BJ (cell line): Measurements from ENCODE around the gene RGS9. TPM values are rescaled to one million over a fixed set of nuclear protein-coding genes. Genes with fewer than 3 reads are reported as not detected.
"Not testable (repeated sequence)": the region's sequence is repeated elsewhere in the genome, so short reads cannot be mapped to it uniquely, and the experiment has no call there.

ENCODE experiments used
- CTCF ChIA-PET: fragments of 350-600 bp; formaldehyde crosslinking; extraction: SDS; loops from one replicate; lab custom pipeline; 2021; ENCODE audit warnings: antibody characterized with exemption, inconsistent platforms; lab: Yijun Ruan, JAX
- POLR2A ChIA-PET: fragments of 300-600 bp; sonication (Branson Sonifier 250); formaldehyde crosslinking; extraction: SDS; loops from one replicate; lab custom pipeline; 2021; ENCODE audit warnings: antibody characterized with exemption; lab: Charles Lee
- DNase-seq: peaks from one replicate; pipeline ENCODE4 v3.0.0-alpha.2; 2011; ENCODE audit warnings: low read depth
- H3K27me3 ChIP-seq: 2 replicates; pipeline ENCODE4 v1.6.0; 2011; ENCODE audit warnings: low read length; ENCODE audit not compliant: control insufficient read depth, insufficient read depth
- H3K36me3 ChIP-seq: 2 replicates; pipeline ENCODE4 v1.5.1; 2011; ENCODE audit warnings: low read length; ENCODE audit not compliant: control insufficient read depth, insufficient read depth
- H3K4me3 ChIP-seq: 2 replicates; pipeline ENCODE4 v1.5.1; 2011; ENCODE audit warnings: low read depth, mild to moderate bottlenecking, control low read depth, low read length
- CTCF ChIP-seq: IDR thresholded peaks from 2 replicates; pipeline ENCODE4 v1.5.1; 2011; ENCODE audit warnings: low read depth, mild to moderate bottlenecking, control low read depth, inconsistent platforms, low read length, moderate library complexity; ENCODE audit not compliant: insufficient read depth
- polyA plus RNA-seq: library from polyadenylated mRNA; depleted of rRNA; stranded (reverse); fragments of >200 nt; gene quantifications from 2 replicates; pipeline ENCODE4 v1.2.3, GENCODE V29; 2011

Gene RGS9
- polyA plus RNA-seq, 1 experiment: 1.6 TPM

- POLR2A ChIA-PET: no interaction called here
- CTCF ChIA-PET: interaction anchor here (1.2 kb wide), 1 partner anchor 9 kb away, joined by 7 read pairs; no protein-coding TSS in a partner anchor
- Histone ChIP-seq H3K36me3 (no peaks in the 10 kb centered on the region), H3K27me3 (no peaks in the 10 kb centered on the region), H3K4me3 (no peak overlapping the region)
- no peak for TF ChIP-seq CTCF
- DNase-seq: no peak
Measured at GRCh38 chr17:65109990-65110680, 27.0 kb upstream of the RGS9 start.

- TF ChIP-seq CTCF: no peak
- no peak for DNase-seq
- Histone ChIP-seq H3K36me3 (no peaks in the 10 kb centered on the region), H3K27me3 (peaks cover 3% of the 10 kb centered on the region), H3K4me3 (no peak overlapping the region)
- ChIA-PET POLR2A (no interaction called here), CTCF (interaction anchor here (1.1 kb wide), 1 partner anchor 15 kb away, joined by 3 read pairs; no protein-coding TSS in a partner anchor)
Measured at GRCh38 chr17:65115839-65116238, 21.3 kb upstream of the RGS9 start.

- H3K36me3 ChIP-seq, POLR2A ChIA-PET, DNase-seq, H3K4me3 ChIP-seq, H3K27me3 ChIP-seq: not testable (repeated sequence)
- CTCF ChIA-PET: interaction anchor here (1.1 kb wide), 1 partner anchor 16 kb away, joined by 3 read pairs; no protein-coding TSS in a partner anchor
Measured at GRCh38 chr17:65116515-65116914, 20.7 kb upstream of the RGS9 start.

- CTCF ChIA-PET: no interaction called here
- Histone ChIP-seq H3K27me3 (peaks cover 3% of the 10 kb centered on the region), H3K4me3 (no peak overlapping the region), H3K36me3 (no peaks in the 10 kb centered on the region)
- POLR2A ChIA-PET: no interaction called here
- DNase-seq: no peak
- TF ChIP-seq CTCF: no peak
Measured at GRCh38 chr17:65117384-65118035, 19.7 kb upstream of the RGS9 start.

- Histone ChIP-seq H3K4me3 (no peak overlapping the region), H3K36me3 (no peaks in the 10 kb centered on the region), H3K27me3 (no peaks in the 10 kb centered on the region)
- no peak for TF ChIP-seq CTCF
- CTCF ChIA-PET: interaction anchor here (2.2 kb wide), 1 partner anchor 20 kb away, joined by 7 read pairs; no protein-coding TSS in a partner anchor
- no peak for DNase-seq
- POLR2A ChIA-PET: no interaction called here
Measured at GRCh38 chr17:65121368-65121767, 15.8 kb upstream of the RGS9 start.
